Nephron progenitor cell (in vitro differentiated cells): Measurements from ENCODE around the gene USP10.

Experiments used
- DNase-seq: peaks from one replicate; pipeline ENCODE4 v3.0.0; 2021
- H3K27ac Mint-ChIP-seq: 2 replicates; pipeline ENCODE4 v1.8.0; 2021; ENCODE audit warnings: mild to moderate bottlenecking, moderate library complexity, mixed read lengths
- H3K27me3 Mint-ChIP-seq: 2 replicates; pipeline ENCODE4 v1.8.0; 2021; ENCODE audit warnings: mild to moderate bottlenecking, low read depth, mixed read lengths; ENCODE audit not compliant: poor library complexity
- H3K36me3 Mint-ChIP-seq: 2 replicates; pipeline ENCODE4 v1.8.0; 2021; ENCODE audit warnings: low read depth, mixed read lengths
- H3K4me1 Mint-ChIP-seq: 2 replicates; pipeline ENCODE4 v1.8.0; 2021; ENCODE audit warnings: mixed read lengths
- H3K4me3 Mint-ChIP-seq: 2 replicates; pipeline ENCODE4 v1.8.0; 2021; ENCODE audit warnings: mild to moderate bottlenecking, moderate library complexity, mixed read lengths
- H3K9me3 Mint-ChIP-seq: 2 replicates; pipeline ENCODE4 v1.8.0; 2021; ENCODE audit warnings: mild to moderate bottlenecking, moderate library complexity, mixed read lengths
- CTCF ChIP-seq: fragments of 200-600 bp; sonication (generic); IDR thresholded peaks from 2 replicates; pipeline ENCODE4 v1.5.0; 2021; ENCODE audit warnings: antibody characterized with exemption

The USP10 gene

GRCh38 chr16:84706856-84707255 lies 7.1 kb downstream of the USP10 start:
- Mint-ChIP-seq H3K27ac (no peak overlapping the region), H3K9me3 (no peaks in the 10 kb centered on the region), H3K36me3 (peaks cover 41% of the 10 kb centered on the region), H3K4me1 (peaks cover 77% of the 10 kb centered on the region), H3K27me3 (no peaks in the 10 kb centered on the region), H3K4me3 (no peak overlapping the region)
- no peak for TF ChIP-seq CTCF
- no peak for DNase-seq

GRCh38 chr16:84709609-84710008 lies 9.8 kb downstream of the USP10 start:
- no peak for DNase-seq
- Mint-ChIP-seq H3K4me1 (peaks cover 83% of the 10 kb centered on the region), H3K27ac (peak overlapping the region; percentile 94), H3K36me3 (peaks cover 30% of the 10 kb centered on the region), H3K9me3 (no peaks in the 10 kb centered on the region), H3K4me3 (peak overlapping the region; percentile 44), H3K27me3 (no peaks in the 10 kb centered on the region)
- TF ChIP-seq CTCF, result no peak

- Mint-ChIP-seq H3K36me3 (peaks cover 19% of the 10 kb centered on the region), H3K27ac (peak overlapping the region; percentile 66), H3K9me3 (no peaks in the 10 kb centered on the region), H3K4me3 (no peak overlapping the region), H3K27me3 (no peaks in the 10 kb centered on the region), H3K4me1 (peaks cover 83% of the 10 kb centered on the region)
- no peak for DNase-seq
- no peak for TF ChIP-seq CTCF
Measured at GRCh38 chr16:84710686-84711085, 10.9 kb downstream of the USP10 start.

- peaks cover 92% of the 10 kb centered on the region for H3K4me1 Mint-ChIP-seq
- DNase-seq, result no peak
Measured at GRCh38 chr16:84712138-84712671, 12.4 kb downstream of the USP10 start.

GRCh38 chr16:84712801-84713775 lies 13.3 kb downstream of the USP10 start:
- Mint-ChIP-seq H3K4me3 (no peak overlapping the region), H3K27me3 (peaks cover 4% of the 10 kb centered on the region), H3K27ac (peak overlapping the region; percentile 71), H3K4me1 (peaks cover 83% of the 10 kb centered on the region), H3K36me3 (peaks cover 30% of the 10 kb centered on the region), H3K9me3 (no peaks in the 10 kb centered on the region)
- no peak for TF ChIP-seq CTCF
- no peak for DNase-seq

More at GRCh38 chr16:84712138-84712671, 12.4 kb downstream of the USP10 start:
- Mint-ChIP-seq H3K4me3 (no peak overlapping the region), H3K36me3 (peaks cover 26% of the 10 kb centered on the region), H3K27me3 (no peaks in the 10 kb centered on the region), H3K27ac (no peak overlapping the region), H3K9me3 (no peaks in the 10 kb centered on the region)
- TF ChIP-seq CTCF, result no peak
